Heart left ventricle (tissue), 13 donors: ENCODE data around the gene IGFBP6.

Experiments
- CTCF ChIP-seq, 12 donors: fragments of 200-600 bp; sonication (generic) in 4 of 12; IDR thresholded peaks; one replicate each; pipeline versions ENCODE4 v1.5.0 to v1.8.0; 2018 to 2022; ENCODE audit warnings: antibody characterized with exemption in 12 of 12, mild to moderate bottlenecking in 5 of 12
- POLR2A ChIP-seq, 2 donors: fragments of 450-650 bp; IDR thresholded peaks; one replicate each; pipeline ENCODE4 v1.6.1; 2017; ENCODE audit warnings: antibody characterized with exemption in 2 of 2, mild to moderate bottlenecking in 2 of 2, moderate library complexity in 2 of 2
- donor health status: ischemic (EF 13 %, LVEDD 7.1; RV severe dilation, severe dysfunction).
- donor health status: DM: no; HTN: yes; CAD: no.
- donor health status: DM: no; HTN: no; CAD: no.
- donor health status: ischemic (EF 25% LVEDD 6.9; RV normal size, moderate dysfunction).
- donor health status: ischemic (EF 25% LVEDD 5.7; RV mildly dilated, moderate dysfunction).
- donor health status: ischemic (EF 35%, LVEDD 5.7; RV mildly dilated, moderate dysfunction).
- donor health status: nonischemic (EF 11% LVEDD 7.7; RV severe dilation, severe dysfunction).
- donor health status: DM: yes; HTN: yes; CAD: no.
- donor health status: PGD.
- donor health status: ischemic (EF 29% LVEDD 5.4; RV normal size, mild dysfunction).
- donor health status: nonischemic (EF 23%, LVEDD 6.1; RV moderate dilation, normal function).

DNA sequence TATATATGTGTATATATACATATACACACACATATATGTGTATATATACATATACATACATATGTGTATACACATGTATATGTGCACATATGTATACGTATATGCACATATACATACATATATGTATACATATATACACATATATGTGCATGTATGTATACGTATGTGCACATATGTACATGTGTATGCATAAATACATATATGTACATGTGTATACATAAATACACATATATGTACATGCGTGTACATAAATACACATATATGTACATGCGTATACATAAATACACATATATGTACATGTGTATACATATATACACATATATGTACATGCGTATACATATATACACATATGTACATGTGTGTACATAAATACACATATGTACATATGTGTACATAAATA, 49.7 kb downstream of the IGFBP6 start:
- TF ChIP-seq POLR2A (IDR thresholded peaks at IDR 0.05), result no peak
- TF ChIP-seq CTCF (IDR thresholded peaks at IDR 0.05), result no peak
